Adipocyte (in vitro differentiated cells): Measurements from ENCODE around the gene ADD2.
A peak's percentile ranks its signal among the peaks of the same experiment; 100 is the strongest.

Source experiments
- DNase-seq: peaks from one replicate; pipeline ENCODE4 v3.0.0-alpha.2; 2015; ENCODE audit warnings: low read depth
- H3K27me3 ChIP-seq: replicated peaks from 2 replicates; pipeline ENCODE4 v1.7.0; 2013; ENCODE audit warnings: mild to moderate bottlenecking, low read length, moderate library complexity; ENCODE audit not compliant: control insufficient read depth, insufficient read depth
- H3K36me3 ChIP-seq: 2 replicates; pipeline ENCODE4 v1.7.0; 2013; ENCODE audit warnings: low read length, mild to moderate bottlenecking, moderate library complexity; ENCODE audit not compliant: control insufficient read depth, insufficient read depth, severe bottlenecking
- H3K4me1 ChIP-seq: 2 replicates; pipeline ENCODE4 v1.7.0; 2013; ENCODE audit warnings: mild to moderate bottlenecking, low read length, moderate library complexity; ENCODE audit not compliant: control insufficient read depth, insufficient read depth
- H3K4me3 ChIP-seq: 2 replicates; pipeline ENCODE4 v1.7.0; 2013; ENCODE audit warnings: mild to moderate bottlenecking, low read length, moderate library complexity
- H3K9ac ChIP-seq: 2 replicates; pipeline ENCODE4 v1.7.0; 2013; ENCODE audit warnings: mild to moderate bottlenecking, low read length, moderate library complexity
- H3K9me3 ChIP-seq: 2 replicates; pipeline ENCODE4 v1.7.0; 2013; ENCODE audit warnings: mild to moderate bottlenecking, low read length, moderate library complexity; ENCODE audit not compliant: control insufficient read depth

ADD2 gene

DNA sequence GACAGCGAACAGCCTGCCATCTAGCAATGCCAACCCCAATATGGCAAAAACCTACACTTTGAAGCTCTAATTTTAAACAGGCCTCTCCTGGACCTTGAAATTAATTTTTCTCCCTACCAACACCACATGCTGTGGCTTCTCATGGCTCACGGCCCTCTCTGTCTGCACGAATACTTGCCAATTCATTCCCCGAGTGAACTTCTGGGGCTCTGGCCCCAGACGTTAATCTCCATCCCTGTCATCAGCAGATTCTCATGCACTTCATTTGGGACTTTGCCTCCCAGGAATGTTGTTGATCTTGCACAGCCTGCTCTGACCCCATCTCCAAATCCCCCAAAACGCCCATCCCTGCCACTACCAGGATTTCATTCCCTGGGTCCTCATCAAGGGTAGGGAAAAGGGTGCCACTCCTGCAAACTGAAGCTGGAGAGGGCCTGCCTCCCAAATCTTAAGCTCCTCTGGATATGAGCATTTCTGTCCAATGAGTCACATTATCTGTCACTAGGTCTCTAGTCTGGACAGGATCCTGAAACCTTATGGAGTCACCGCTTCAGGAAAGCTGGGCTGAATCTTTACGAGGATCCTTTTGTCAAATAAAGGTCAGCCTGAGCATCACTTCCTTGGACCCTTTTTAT, 12.0 kb upstream of the ADD2 start:
- no peak overlapping the region for H3K9ac ChIP-seq
- H3K4me3 ChIP-seq = no peak overlapping the region
- peaks cover 15% of the 10 kb centered on the region for H3K4me1 ChIP-seq
- H3K9me3 ChIP-seq = no peaks in the 10 kb centered on the region
- H3K27me3 ChIP-seq = peaks cover 10% of the 10 kb centered on the region
- DNase-seq = no peak
- H3K36me3 ChIP-seq = no peaks in the 10 kb centered on the region

DNA sequence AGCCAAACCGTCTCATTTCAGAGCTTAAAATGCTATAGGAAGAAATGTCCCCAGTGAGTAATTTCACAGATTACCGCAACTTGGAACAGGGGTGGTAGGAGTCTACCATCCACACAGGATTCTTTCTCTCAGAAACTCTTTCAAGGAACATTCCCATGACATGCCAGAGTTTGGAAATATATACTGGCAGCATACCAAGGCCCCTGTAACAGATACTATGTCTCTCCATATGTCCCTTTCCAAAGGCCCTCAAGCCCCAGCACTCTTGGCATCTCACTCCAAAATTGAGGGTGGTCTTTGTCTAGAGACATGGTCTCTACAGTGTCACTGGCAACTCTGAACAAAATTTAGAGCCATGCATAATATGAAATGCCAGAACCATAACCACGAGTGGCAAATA, 11.5 kb upstream of the ADD2 start:
- H3K9me3 ChIP-seq = no peaks in the 10 kb centered on the region
- peaks cover 10% of the 10 kb centered on the region for H3K27me3 ChIP-seq
- no peak for DNase-seq
- H3K9ac ChIP-seq = no peak overlapping the region
- no peak overlapping the region for H3K4me3 ChIP-seq
- peaks cover 15% of the 10 kb centered on the region for H3K4me1 ChIP-seq
- H3K36me3 ChIP-seq = no peaks in the 10 kb centered on the region

DNA sequence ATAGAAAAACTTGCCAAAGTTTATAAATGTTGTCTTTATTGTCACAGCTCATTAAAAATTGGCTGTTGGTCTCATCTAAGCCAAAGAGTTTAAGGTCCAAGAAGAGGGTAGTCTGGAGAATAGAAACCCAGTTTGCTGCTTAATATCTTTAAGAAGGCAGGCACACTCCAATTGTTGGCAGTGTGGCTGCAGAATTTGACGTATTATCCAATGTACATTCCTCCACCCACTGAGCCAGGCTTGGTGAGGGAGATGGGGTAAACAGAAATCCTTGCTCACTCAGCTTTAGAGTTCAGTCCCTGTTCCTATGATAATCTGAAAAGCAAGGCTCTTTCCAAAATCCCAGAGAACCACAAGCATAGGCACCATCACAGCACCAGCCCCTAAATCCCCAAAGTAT, 10.7 kb upstream of the ADD2 start:
- no peaks in the 10 kb centered on the region for H3K36me3 ChIP-seq
- H3K9me3 ChIP-seq = no peaks in the 10 kb centered on the region
- no peak overlapping the region for H3K9ac ChIP-seq
- peaks cover 18% of the 10 kb centered on the region for H3K27me3 ChIP-seq
- H3K4me3 ChIP-seq = no peak overlapping the region
- no peak for DNase-seq
- H3K4me1 ChIP-seq = peaks cover 15% of the 10 kb centered on the region

DNA sequence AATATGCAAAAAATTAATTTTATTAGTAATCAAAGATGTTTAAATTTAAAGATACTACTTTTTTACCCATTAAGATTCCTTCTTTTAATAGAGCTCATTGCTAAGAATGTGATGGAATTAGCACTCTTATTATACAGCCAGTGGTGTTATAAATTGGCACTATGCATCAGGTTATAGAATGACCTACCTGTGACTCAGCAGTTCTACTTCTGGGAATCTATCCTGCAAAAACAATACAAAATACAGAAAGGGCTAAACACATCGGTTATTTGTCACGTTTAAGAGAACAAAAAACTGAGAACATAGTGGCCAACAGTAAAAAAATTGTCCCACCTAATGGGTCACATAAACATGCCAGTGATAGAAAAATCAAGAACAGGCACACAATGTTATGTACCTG, 9.4 kb upstream of the ADD2 start:
- Histone ChIP-seq H3K4me3 (no peak overlapping the region), H3K27me3 (peaks cover 27% of the 10 kb centered on the region), H3K36me3 (no peaks in the 10 kb centered on the region), H3K4me1 (peaks cover 15% of the 10 kb centered on the region), H3K9me3 (no peaks in the 10 kb centered on the region), H3K9ac (no peak overlapping the region)
- DNase-seq = no peak

GRCh38 chr2:70776266-70776665, 8.3 kb upstream of the ADD2 start:
- no peak overlapping the region for H3K4me3 ChIP-seq
- H3K4me1 ChIP-seq = peaks cover 15% of the 10 kb centered on the region
- H3K27me3 ChIP-seq = peaks cover 39% of the 10 kb centered on the region
- H3K9me3 ChIP-seq = no peaks in the 10 kb centered on the region
- no peaks in the 10 kb centered on the region for H3K36me3 ChIP-seq
- no peak overlapping the region for H3K9ac ChIP-seq
- no peak for DNase-seq

GRCh38 chr2:70775141-70775540, 7.1 kb upstream of the ADD2 start:
- Histone ChIP-seq H3K27me3 (peaks cover 42% of the 10 kb centered on the region), H3K9me3 (no peaks in the 10 kb centered on the region), H3K36me3 (no peaks in the 10 kb centered on the region), H3K4me3 (no peak overlapping the region), H3K4me1 (peaks cover 10% of the 10 kb centered on the region), H3K9ac (no peak overlapping the region)
- no peak for DNase-seq

GRCh38 chr2:70772486-70773155, 4.6 kb upstream of the ADD2 start:
- H3K9ac ChIP-seq = no peak overlapping the region
- H3K36me3 ChIP-seq = no peaks in the 10 kb centered on the region
- DNase-seq = no peak
- peaks cover 2% of the 10 kb centered on the region for H3K4me1 ChIP-seq
- peaks cover 64% of the 10 kb centered on the region for H3K27me3 ChIP-seq
- no peaks in the 10 kb centered on the region for H3K9me3 ChIP-seq
- H3K4me3 ChIP-seq = no peak overlapping the region

DNA sequence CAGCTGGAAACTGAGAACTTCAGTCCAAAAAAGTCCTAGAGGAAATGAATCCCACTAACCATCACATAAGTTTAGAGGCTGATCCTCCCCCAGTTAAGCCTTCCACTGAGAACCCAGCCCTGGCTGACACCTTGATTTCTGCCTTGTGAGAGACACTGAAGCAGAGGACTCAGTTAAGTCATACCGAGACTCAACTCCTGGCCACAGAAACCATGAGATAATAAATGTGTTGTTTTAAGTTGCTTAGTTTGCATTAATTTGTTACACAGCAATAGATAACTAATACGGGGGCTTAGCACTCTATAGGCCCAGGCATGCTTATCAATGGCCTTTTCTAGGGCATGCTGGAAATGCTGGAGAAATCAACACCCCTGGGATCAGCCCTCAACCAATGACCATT, 3.4 kb upstream of the ADD2 start:
- H3K27me3 ChIP-seq = peaks cover 74% of the 10 kb centered on the region
- H3K4me3 ChIP-seq = no peak overlapping the region
- H3K36me3 ChIP-seq = no peaks in the 10 kb centered on the region
- H3K9me3 ChIP-seq = no peaks in the 10 kb centered on the region
- no peak overlapping the region for H3K9ac ChIP-seq
- H3K4me1 ChIP-seq = peaks cover 5% of the 10 kb centered on the region
- no peak for DNase-seq

DNA sequence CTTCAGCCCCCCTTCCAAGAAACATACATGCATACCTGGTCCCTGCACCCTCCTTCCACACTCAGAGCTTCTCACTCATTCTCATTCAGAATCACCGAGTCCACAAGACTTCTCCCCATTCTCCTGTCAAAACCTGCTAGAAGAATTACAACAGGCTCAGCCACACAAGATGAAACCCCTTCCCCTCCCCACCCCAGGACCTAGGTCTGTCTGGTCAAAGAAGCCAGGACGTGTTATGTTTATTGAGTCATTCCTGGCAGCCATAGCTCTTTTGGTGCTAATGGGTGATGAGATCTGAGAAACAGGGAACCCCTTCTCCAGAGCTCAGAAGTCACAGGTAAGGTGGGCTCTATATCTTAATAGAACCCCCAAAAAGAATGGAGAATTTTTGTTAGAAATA, 1.4 kb upstream of the ADD2 start:
- DNase-seq = no peak
- H3K4me1 ChIP-seq = peaks cover 5% of the 10 kb centered on the region
- H3K4me3 ChIP-seq = no peak overlapping the region
- H3K9ac ChIP-seq = no peak overlapping the region
- peaks cover 81% of the 10 kb centered on the region for H3K27me3 ChIP-seq
- no peaks in the 10 kb centered on the region for H3K36me3 ChIP-seq
- no peaks in the 10 kb centered on the region for H3K9me3 ChIP-seq

GRCh38 chr2:70768590-70769085, 638 bp upstream of the ADD2 start:
- Histone ChIP-seq H3K9me3 (no peaks in the 10 kb centered on the region), H3K4me1 (peaks cover 5% of the 10 kb centered on the region), H3K4me3 (no peak overlapping the region), H3K9ac (no peak overlapping the region), H3K27me3 (peaks cover 77% of the 10 kb centered on the region), H3K36me3 (no peaks in the 10 kb centered on the region)
- DNase-seq = no peak

GRCh38 chr2:70767079-70767698, 811 bp downstream of the ADD2 start:
- Histone ChIP-seq H3K9me3 (no peaks in the 10 kb centered on the region), H3K4me3 (peak overlapping the region; percentile 69), H3K36me3 (no peaks in the 10 kb centered on the region), H3K27me3 (peaks cover 66% of the 10 kb centered on the region), H3K4me1 (peaks cover 5% of the 10 kb centered on the region), H3K9ac (no peak overlapping the region)
- no peak for DNase-seq
